GM21529 (cell line): ENCODE results near the gene PHF13.
"Not testable (repeated sequence)": the region's sequence is repeated elsewhere in the genome, so short reads cannot be mapped to it uniquely, and the experiment has no call there.

Source experiments
- ATAC-seq: cut with Tn5 transposase; IDR thresholded peaks from one replicate; pipeline ENCODE4 v1.9.1; 2021; ENCODE audit not compliant: unreplicated experiment

Gene PHF13

GRCh38 chr1:6653436-6654290 lies 40.1 kb downstream of the PHF13 start:
- ATAC-seq: no peak

- no peak for ATAC-seq
Measured at GRCh38 chr1:6657138-6657537, 43.6 kb downstream of the PHF13 start.

GRCh38 chr1:6658359-6659060 lies 45.0 kb downstream of the PHF13 start:
- ATAC-seq: no peak

- no peak for ATAC-seq
Measured at GRCh38 chr1:6660415-6661049, 47.0 kb downstream of the PHF13 start.

GRCh38 chr1:6662468-6662867 lies 48.9 kb downstream of the PHF13 start:
- not testable (repeated sequence) for ATAC-seq

- ATAC-seq: no peak
Measured at GRCh38 chr1:6666696-6667095, 53.2 kb downstream of the PHF13 start.

GRCh38 chr1:6667139-6667538 lies 53.6 kb downstream of the PHF13 start:
- ATAC-seq: no peak

GRCh38 chr1:6668503-6668902 lies 55.0 kb downstream of the PHF13 start:
- no peak for ATAC-seq

- no peak for ATAC-seq
Measured at GRCh38 chr1:6672558-6672957, 59.0 kb downstream of the PHF13 start.
